ENCODE data around the gene PTH. TPM values are rescaled to one million over a fixed set of nuclear protein-coding genes. Genes with fewer than 3 reads are reported as not detected.
A peak's percentile ranks its signal among the peaks of the same experiment; 100 is the strongest.

PTH gene
- total and polyA plus RNA-seq, 9 of the 15 experiments (the other 6 are each of a cell fraction or from before 2014, with no cell fraction given) = not detected

DNA sequence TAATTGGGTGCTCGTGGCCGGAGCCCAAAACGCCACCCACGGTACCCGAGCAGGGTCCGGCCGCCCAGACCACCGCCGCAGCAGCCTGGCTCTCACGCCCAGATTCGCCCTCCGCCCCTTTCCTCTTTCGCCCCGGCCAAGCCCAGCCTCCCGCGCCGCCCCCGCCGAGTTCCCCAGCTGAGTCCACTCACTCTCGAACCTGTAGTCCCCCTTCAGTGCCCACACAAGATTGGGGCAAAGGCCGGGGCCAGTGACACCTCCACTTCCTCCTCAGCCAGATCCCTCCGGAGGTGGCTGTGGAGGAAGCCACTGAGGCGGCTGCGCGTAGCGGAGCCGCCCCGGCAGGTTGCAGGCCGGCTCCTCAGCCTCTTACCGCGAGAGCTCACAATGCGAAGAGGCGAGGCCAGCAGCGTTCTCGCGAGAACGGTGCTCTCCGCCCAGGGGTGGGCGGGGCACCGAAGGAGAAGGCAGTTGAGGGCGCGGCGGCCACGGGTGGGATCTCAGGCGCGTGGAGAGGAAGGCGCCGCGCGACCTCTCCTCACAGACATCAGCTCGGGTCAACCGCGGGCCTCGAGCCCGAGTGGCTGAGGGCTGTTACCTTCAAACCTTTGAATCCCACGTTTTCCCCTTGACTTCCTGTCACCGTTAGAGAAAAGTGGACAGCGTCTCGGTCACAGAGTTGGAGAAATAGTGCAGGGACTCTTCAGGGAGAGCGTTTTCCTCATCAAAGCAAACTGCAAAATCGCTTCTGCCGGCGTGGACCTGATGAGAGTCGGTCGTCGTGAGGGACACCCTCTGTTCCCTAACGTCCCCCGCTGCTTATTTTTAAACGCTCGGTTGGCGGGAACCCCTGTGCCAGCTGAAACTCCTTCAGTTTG is 32.7 kb downstream of the PTH start, which contains the start of gene BTBD10 (continued):
- TF ChIP-seq JUND (IDR thresholded peaks at IDR 0.05; ENCODE audit: borderline replicate concordance, low read depth, low read length) (0 out of 2 replicates have a peak, but pooled peaks have one; percentile 9), JUND (tag; IDR thresholded peaks at IDR 0.05; ENCODE audit: borderline replicate concordance, low read depth, low read length) (peak; percentile 11; the same call in 1 of the 3 replicates), TAL1 (IDR thresholded peaks at IDR 0.05) (no peak), BHLHE40 (IDR thresholded peaks at IDR 0.05; ENCODE audit: low read length) (0 out of 2 replicates have a peak, but pooled peaks have one; percentile 19), SREBF1 (IDR thresholded peaks at IDR 0.05; ENCODE audit: borderline replicate concordance, low read depth, low read length) (no peak), KLF1 (tag; IDR thresholded peaks at IDR 0.05) (no peak; the same call in 1 of the 2 replicates), PHF8 (IDR thresholded peaks at IDR 0.05; ENCODE audit: borderline replicate concordance, low read length) (peak; percentile 99), ZNF3 (CRISPR knock-in tag; IDR thresholded peaks at IDR 0.05) (no peak), ZFX (CRISPR knock-in tag; IDR thresholded peaks at IDR 0.05) (peak; percentile 88), EWSR1 (IDR thresholded peaks at IDR 0.05; ENCODE audit: borderline replicate concordance, low read depth, partially characterized antibody) (no peak), ZBTB7A (IDR thresholded peaks at IDR 0.05; ENCODE audit: borderline replicate concordance, control insufficient read depth, low read depth, low read length) (peak; percentile 56; the same call in 1 of the 2 replicates), HNRNPLL (IDR thresholded peaks at IDR 0.05; ENCODE audit: low read depth, low read length, poor library complexity, severe bottlenecking) (peak; percentile 23), RBFOX2 (IDR thresholded peaks at IDR 0.05; ENCODE audit: low read depth, low read length) (peak; percentile 96), THRAP3 (IDR thresholded peaks at IDR 0.05; ENCODE audit: borderline replicate concordance) (no peak), ARHGAP35 (IDR thresholded peaks at IDR 0.05; ENCODE audit: partially characterized antibody) (peak; percentile 98), ZNF561 (CRISPR knock-in tag; conservative IDR thresholded peaks at IDR 0.05) (no peak), MCM3 (IDR thresholded peaks at IDR 0.05) (no peak), E2F3 (CRISPR knock-in tag; IDR thresholded peaks at IDR 0.05) (peak; percentile 52; the same call in 1 of the 2 replicates), YY1 (IDR thresholded peaks at IDR 0.05; ENCODE audit: borderline replicate concordance in 1 of 3, control insufficient read depth in 1 of 3, extremely low read depth in 1 of 3, insufficient read depth in 3 of 3, insufficient read length in 1 of 3, insufficient replicate concordance in 2 of 3, low read depth in 1 of 3, low read length in 2 of 3) (peak in 2 of 3 experiments; percentile 43 to 59), STAT5A (IDR thresholded peaks at IDR 0.05; ENCODE audit: borderline replicate concordance, low read length) (no peak), BRCA1 (IDR thresholded peaks at IDR 0.05) (no peak; the same call in 1 of the 2 replicates), BRCA1 (CRISPR knock-in tag; IDR thresholded peaks at IDR 0.05) (no peak)
- TF ChIP-seq, protein P1, sequence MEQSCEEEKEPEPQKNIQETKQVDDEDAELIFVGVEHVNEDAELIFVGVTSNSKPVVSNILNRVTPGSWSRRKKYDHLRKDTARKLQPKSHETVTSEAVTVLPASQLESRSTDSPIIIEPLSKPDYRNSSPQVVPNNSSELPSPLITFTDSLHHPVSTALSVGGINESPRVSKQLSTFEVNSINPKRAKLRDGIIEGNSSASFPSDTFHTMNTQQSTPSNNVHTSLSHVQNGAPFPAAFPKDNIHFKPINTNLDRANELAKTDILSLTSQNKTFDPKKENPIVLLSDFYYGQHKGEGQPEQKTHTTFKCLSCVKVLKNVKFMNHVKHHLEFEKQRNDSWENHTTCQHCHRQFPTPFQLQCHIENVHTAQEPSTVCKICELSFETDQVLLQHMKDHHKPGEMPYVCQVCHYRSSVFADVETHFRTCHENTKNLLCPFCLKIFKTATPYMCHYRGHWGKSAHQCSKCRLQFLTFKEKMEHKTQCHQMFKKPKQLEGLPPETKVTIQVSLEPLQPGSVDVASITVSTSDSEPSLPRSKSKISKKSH (CRISPR knock-in tag; IDR thresholded peaks at IDR 0.05) = no peak
- TF ChIP-seq, protein P2, sequence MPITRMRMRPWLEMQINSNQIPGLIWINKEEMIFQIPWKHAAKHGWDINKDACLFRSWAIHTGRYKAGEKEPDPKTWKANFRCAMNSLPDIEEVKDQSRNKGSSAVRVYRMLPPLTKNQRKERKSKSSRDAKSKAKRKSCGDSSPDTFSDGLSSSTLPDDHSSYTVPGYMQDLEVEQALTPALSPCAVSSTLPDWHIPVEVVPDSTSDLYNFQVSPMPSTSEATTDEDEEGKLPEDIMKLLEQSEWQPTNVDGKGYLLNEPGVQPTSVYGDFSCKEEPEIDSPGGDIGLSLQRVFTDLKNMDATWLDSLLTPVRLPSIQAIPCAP (CRISPR knock-in tag; IDR thresholded peaks at IDR 0.05; ENCODE audit: borderline replicate concordance) = 0 out of 2 replicates have a peak, but pooled peaks have one; percentile 19

All from K562 (cell line).